Measurements from ENCODE around the gene ARHGAP9. TPM values are rescaled to one million over a fixed set of nuclear protein-coding genes. Genes with fewer than 3 reads are reported as not detected.
A peak's percentile ranks its signal among the peaks of the same experiment; 100 is the strongest.
"Not testable (repeated sequence)": the region's sequence is repeated elsewhere in the genome, so short reads cannot be mapped to it uniquely, and the experiment has no call there.

ARHGAP9 gene
- total and polyA plus RNA-seq, 2 experiments from 2014 or later: 2.3 TPM; not detected in 1

GRCh38 chr12:57518176-57518919 is 38.7 kb upstream of the ARHGAP9 start:
- Histone ChIP-seq H3K27ac (no peak overlapping the region), H3K36me3 (peaks cover 38% of the 10 kb centered on the region), H3K4me3 (peak overlapping the region; percentile 80)

GRCh38 chr12:57517718-57518117 is 38.1 kb upstream of the ARHGAP9 start:
- Histone ChIP-seq H3K36me3 (peaks cover 42% of the 10 kb centered on the region), H3K4me1 (ENCODE audit: low read depth) (peaks cover 22% of the 10 kb centered on the region)
- not testable (repeated sequence) for H3K27me3 ChIP-seq; H3K4me3 ChIP-seq; DNase-seq (ENCODE audit: low read depth in 1 of 2, low spot score in 1 of 2); H3K27ac ChIP-seq; H3K9me3 ChIP-seq (ENCODE audit: low read depth)

More at GRCh38 chr12:57518176-57518919, 38.7 kb upstream of the ARHGAP9 start:
- Histone ChIP-seq H3K9me3 (ENCODE audit: low read depth) (no peaks in the 10 kb centered on the region), H3K4me1 (ENCODE audit: low read depth) (peaks cover 22% of the 10 kb centered on the region), H3K27me3 (no peaks in the 10 kb centered on the region)
- peak in 1 of 2 donors; percentile 44 for DNase-seq (ENCODE audit: low read depth in 1 of 2, low spot score in 1 of 2)
- TF ChIP-seq CTCF (IDR thresholded peaks at IDR 0.05; ENCODE audit: low read depth, low read length): no peak

GRCh38 chr12:57517187-57517586 is 37.5 kb upstream of the ARHGAP9 start:
- Histone ChIP-seq H3K4me3 (no peak overlapping the region), H3K27me3 (no peaks in the 10 kb centered on the region), H3K4me1 (ENCODE audit: low read depth) (peaks cover 22% of the 10 kb centered on the region), H3K36me3 (peaks cover 47% of the 10 kb centered on the region), H3K9me3 (ENCODE audit: low read depth) (no peaks in the 10 kb centered on the region), H3K27ac (peak overlapping the region; percentile 39)
- no peak for TF ChIP-seq CTCF (IDR thresholded peaks at IDR 0.05; ENCODE audit: low read depth, low read length)
- DNase-seq (ENCODE audit: low read depth in 1 of 2, low spot score in 1 of 2): peak in 1 of 2 donors; percentile 50

GRCh38 chr12:57516617-57517153 is 37.0 kb upstream of the ARHGAP9 start:
- Histone ChIP-seq H3K27me3 (no peaks in the 10 kb centered on the region), H3K36me3 (peaks cover 52% of the 10 kb centered on the region), H3K9me3 (ENCODE audit: low read depth) (no peaks in the 10 kb centered on the region), H3K4me1 (ENCODE audit: low read depth) (peaks cover 19% of the 10 kb centered on the region), H3K4me3 (no peak overlapping the region), H3K27ac (peak overlapping the region; percentile 39)
- TF ChIP-seq CTCF (IDR thresholded peaks at IDR 0.05; ENCODE audit: low read depth, low read length): no peak
- DNase-seq (ENCODE audit: low read depth in 1 of 2, low spot score in 1 of 2): no peak

GRCh38 chr12:57515934-57516541 is 36.4 kb upstream of the ARHGAP9 start:
- no peak for TF ChIP-seq CTCF (IDR thresholded peaks at IDR 0.05; ENCODE audit: low read depth, low read length)
- peaks cover 13% of the 10 kb centered on the region for H3K4me1 ChIP-seq (ENCODE audit: low read depth)

More at GRCh38 chr12:57515934-57516541, 36.4 kb upstream of the ARHGAP9 start:
- Histone ChIP-seq H3K27ac (peak overlapping the region; percentile 62), H3K36me3 (peaks cover 55% of the 10 kb centered on the region), H3K27me3 (no peaks in the 10 kb centered on the region), H3K9me3 (ENCODE audit: low read depth) (no peaks in the 10 kb centered on the region), H3K4me3 (no peak overlapping the region)
- peak in 1 of 2 donors; percentile 22 for DNase-seq (ENCODE audit: low read depth in 1 of 2, low spot score in 1 of 2)

Data from cardiac muscle cell (in vitro differentiated cells and primary cell).